AG04449 (cell line): Measurements from ENCODE around the gene TTLL7.

Experiments
- CTCF ChIA-PET: fragments of 350-600 bp; formaldehyde crosslinking; extraction: SDS; loops from one replicate; lab custom pipeline; 2021; ENCODE audit warnings: antibody characterized with exemption; lab: Yijun Ruan, JAX
- POLR2A ChIA-PET: fragments of 400-600, 350-600 bp; formaldehyde crosslinking; extraction: SDS; loops from one replicate; lab custom pipeline; 2020; ENCODE audit warnings: antibody characterized with exemption, inconsistent platforms; lab: Yijun Ruan, JAX
- DNase-seq: peaks from one replicate; pipeline ENCODE4 v3.0.0-alpha.2; 2010; ENCODE audit warnings: low read depth, low spot score
- H3K4me3 ChIP-seq: 2 replicates; pipeline ENCODE4 v1.5.1; 2011; ENCODE audit warnings: low read depth, mild to moderate bottlenecking, control low read depth, low read length
- TF ChIP-seq, protein P1 (sequence below): IDR thresholded peaks from one replicate; pipeline ENCODE4 v1.5.1; 2011; ENCODE audit warnings: mild to moderate bottlenecking, moderate library complexity, low read length, control low read depth, inconsistent platforms; ENCODE audit not compliant: insufficient read depth; ENCODE audit errors: missing control alignments

Gene TTLL7

DNA sequence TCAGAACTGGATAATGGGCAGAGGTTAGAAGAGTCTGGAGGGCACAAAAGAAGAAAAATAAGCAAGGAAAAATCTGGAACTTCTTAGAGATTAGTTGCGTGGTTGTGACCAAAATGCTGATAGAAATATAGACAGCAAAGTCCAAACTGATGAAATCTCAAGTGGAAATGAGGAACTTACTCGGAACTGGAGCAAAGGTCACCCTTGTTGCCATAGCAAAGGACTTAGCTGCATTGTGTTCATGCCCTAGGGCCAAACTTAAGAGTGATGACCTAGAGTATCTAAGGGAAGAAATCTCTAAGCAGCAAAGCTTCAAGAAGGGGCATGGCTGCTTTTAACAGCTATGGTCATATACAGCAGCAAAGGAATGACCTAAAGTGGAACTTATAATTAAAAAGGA lies 180.0 kb downstream of the TTLL7 start:
- DNase-seq = no peak
- ChIA-PET CTCF (no interaction called here), POLR2A (no interaction called here)
- TF ChIP-seq, protein P1, sequence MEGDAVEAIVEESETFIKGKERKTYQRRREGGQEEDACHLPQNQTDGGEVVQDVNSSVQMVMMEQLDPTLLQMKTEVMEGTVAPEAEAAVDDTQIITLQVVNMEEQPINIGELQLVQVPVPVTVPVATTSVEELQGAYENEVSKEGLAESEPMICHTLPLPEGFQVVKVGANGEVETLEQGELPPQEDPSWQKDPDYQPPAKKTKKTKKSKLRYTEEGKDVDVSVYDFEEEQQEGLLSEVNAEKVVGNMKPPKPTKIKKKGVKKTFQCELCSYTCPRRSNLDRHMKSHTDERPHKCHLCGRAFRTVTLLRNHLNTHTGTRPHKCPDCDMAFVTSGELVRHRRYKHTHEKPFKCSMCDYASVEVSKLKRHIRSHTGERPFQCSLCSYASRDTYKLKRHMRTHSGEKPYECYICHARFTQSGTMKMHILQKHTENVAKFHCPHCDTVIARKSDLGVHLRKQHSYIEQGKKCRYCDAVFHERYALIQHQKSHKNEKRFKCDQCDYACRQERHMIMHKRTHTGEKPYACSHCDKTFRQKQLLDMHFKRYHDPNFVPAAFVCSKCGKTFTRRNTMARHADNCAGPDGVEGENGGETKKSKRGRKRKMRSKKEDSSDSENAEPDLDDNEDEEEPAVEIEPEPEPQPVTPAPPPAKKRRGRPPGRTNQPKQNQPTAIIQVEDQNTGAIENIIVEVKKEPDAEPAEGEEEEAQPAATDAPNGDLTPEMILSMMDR = no peak
- H3K4me3 ChIP-seq = no peak overlapping the region

- POLR2A ChIA-PET = no interaction called here
- DNase-seq = no peak
- CTCF ChIA-PET = no interaction called here
- H3K4me3 ChIP-seq = no peak overlapping the region
- TF ChIP-seq, protein P1 = no peak
Observed at GRCh38 chr1:83816836-83817235, 182.1 kb downstream of the TTLL7 start.

DNA sequence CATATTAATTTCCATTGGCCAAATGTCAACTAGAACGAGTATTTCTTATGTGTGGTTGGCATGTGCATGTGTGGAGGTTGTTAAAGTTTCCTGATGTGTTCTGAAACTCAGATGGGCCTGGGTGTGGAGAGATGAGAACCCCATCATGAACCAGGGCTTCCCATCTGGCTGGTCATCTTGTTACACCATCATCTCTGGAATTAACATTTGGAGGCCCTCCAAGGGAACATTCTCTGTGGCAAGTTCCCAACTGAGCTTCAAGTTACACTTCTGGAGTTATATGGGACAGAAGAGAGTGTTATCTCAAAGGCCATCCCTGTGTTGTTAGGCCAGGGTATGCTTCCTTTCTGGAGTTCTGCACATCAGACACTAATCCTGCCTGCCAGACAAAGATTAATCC lies 183.6 kb downstream of the TTLL7 start:
- CTCF ChIA-PET = no interaction called here

More for the DNA sequence above, 183.6 kb downstream of the TTLL7 start:
- no peak for DNase-seq
- POLR2A ChIA-PET = no interaction called here
- H3K4me3 ChIP-seq = no peak overlapping the region
- TF ChIP-seq, protein P1 = no peak
